GM12878 (cell line): ENCODE data around the gene ANK2. TPM values are rescaled to one million over a fixed set of nuclear protein-coding genes. Genes with fewer than 3 reads are reported as not detected.

Experiments
- ATAC-seq: fragments of 200-7000 bp; cut with Tn5 transposase; 3 replicates; pipeline ENCODE4 v1.9.1; 2020; ENCODE audit warnings: mild to moderate bottlenecking, moderate library complexity
- BruUV-seq: library from RNA; stranded (reverse); fragments of 400-500 nt; replicated peaks from 2 replicates; lab custom pipeline; 2021; lab: Mats Ljungman, UMichigan
- CTCF ChIA-PET: fragments of 300-600 bp; sonication (Branson Sonifier 250); formaldehyde crosslinking; extraction: SDS; loops from one replicate; lab custom pipeline; 2021; ENCODE audit warnings: inconsistent platforms; lab: Yijun Ruan, JAX
- POLR2A ChIA-PET: fragments of 350-600 bp; formaldehyde crosslinking; extraction: SDS; loops from one replicate; lab custom pipeline; 2021; ENCODE audit warnings: inconsistent platforms; lab: Charles Lee
- RAD21 ChIA-PET: fragments of 300-600 bp; sonication (Branson Sonifier 250); formaldehyde crosslinking; loops from one replicate; lab custom pipeline; 2023; ENCODE audit warnings: antibody characterized with exemption; ENCODE audit not compliant: unreplicated experiment; lab: Charles Lee
- SMC1A ChIA-PET: fragments of 300-600 bp; sonication (Branson Sonifier 250); formaldehyde crosslinking; loops from one replicate; lab custom pipeline; 2023; ENCODE audit not compliant: unreplicated experiment, uncharacterized antibody; lab: Charles Lee
- DNase-seq: peaks from one replicate; pipeline ENCODE4 v3.0.0-alpha.2; 2011; ENCODE audit warnings: low read depth, low spot score
- FAIRE-seq: peaks from 3 replicates; lab custom pipeline; 2011; peaks lifted over from hg19 to GRCh38; lab: Jason Lieb, UNC
- H2AFZ ChIP-seq: 2 replicates; pipeline ENCODE4 v1.6.0; 2011; ENCODE audit warnings: low read depth, low read length, control low read depth; ENCODE audit not compliant: control insufficient read depth
- H3K27ac ChIP-seq: 2 replicates; pipeline ENCODE4 v1.5.1; 2011; ENCODE audit warnings: control low read depth; ENCODE audit not compliant: control insufficient read depth, insufficient read depth
- H3K27me3 ChIP-seq, 2 experiments: replicated peaks in 1 of 2; 2 replicates each; pipeline versions ENCODE4 v1.6.0 to v1.6.1; 2011; ENCODE audit warnings: low read length in 1 of 2; ENCODE audit not compliant: control insufficient read depth in 2 of 2, insufficient read depth in 2 of 2
- H3K36me3 ChIP-seq, 2 experiments: 2 replicates each; pipeline ENCODE4 v1.5.1; 2011; ENCODE audit warnings: low read length in 1 of 2; ENCODE audit not compliant: control insufficient read depth in 2 of 2, insufficient read depth in 2 of 2
- H3K4me1 ChIP-seq: 2 replicates; pipeline ENCODE4 v1.6.1; 2011; ENCODE audit warnings: mild to moderate bottlenecking, low read length, moderate library complexity, mixed read lengths; ENCODE audit not compliant: control insufficient read depth, insufficient read depth
- H3K4me2 ChIP-seq: 2 replicates; pipeline ENCODE4 v1.6.0; 2011; ENCODE audit warnings: control low read depth; ENCODE audit not compliant: control insufficient read depth, insufficient read depth
- H3K4me3 ChIP-seq: fragments of 200-600 bp; sonication (generic); 2 replicates; pipeline ENCODE4 v1.5.1; 2016
- H3K79me2 ChIP-seq: 2 replicates; pipeline ENCODE4 v1.6.0; 2011; ENCODE audit warnings: low read length; ENCODE audit not compliant: control insufficient read depth, insufficient read depth
- H3K9ac ChIP-seq: 2 replicates; pipeline ENCODE4 v1.8.0; 2011; ENCODE audit warnings: low read length, control low read depth, mixed read lengths; ENCODE audit not compliant: control insufficient read depth, insufficient read depth
- H3K9me3 ChIP-seq: replicated peaks from 3 replicates; pipeline ENCODE4 v1.5.1; 2011; ENCODE audit warnings: mild to moderate bottlenecking, low read length; ENCODE audit not compliant: control insufficient read depth, insufficient read depth
- H4K20me1 ChIP-seq: 2 replicates; pipeline ENCODE4 v1.6.0; 2011; ENCODE audit not compliant: control insufficient read depth, insufficient read depth
- ASH2L ChIP-seq: fragments of 300-600, 200-600 bp; sonication (generic); IDR thresholded peaks from 2 replicates; pipeline ENCODE4 v1.6.1; 2017; ENCODE audit warnings: low read depth, mild to moderate bottlenecking, borderline replicate concordance
- CBFB ChIP-seq: IDR thresholded peaks from 2 replicates; pipeline ENCODE4 v1.6.1; 2016; ENCODE audit warnings: antibody characterized with exemption, low read depth
- CBX3 ChIP-seq: fragments of 200-600 bp; sonication (generic); IDR thresholded peaks from 2 replicates; pipeline ENCODE4 v1.6.1; 2016; ENCODE audit warnings: low read depth, borderline replicate concordance
- EP300 ChIP-seq, 2 experiments: fragments of 150-350 bp in 1 of 2; IDR thresholded peaks; 2 replicates each; pipeline ENCODE4 v1.6.1; 2011 to 2012; ENCODE audit warnings: low read depth in 2 of 2, low read length in 2 of 2, borderline replicate concordance in 1 of 2, improper control_type of control experiment in 1 of 2, inconsistent platforms in 1 of 2; ENCODE audit not compliant: control insufficient read depth in 1 of 2
- FOS ChIP-seq: IDR thresholded peaks from 3 replicates; pipeline ENCODE4 v1.6.1; 2011; ENCODE audit warnings: borderline replicate concordance; ENCODE audit not compliant: insufficient read length; ENCODE audit errors: extremely low read depth
- FOXM1 ChIP-seq: IDR thresholded peaks from 2 replicates; pipeline ENCODE4 v1.6.1; 2012; ENCODE audit warnings: low read depth, mild to moderate bottlenecking, inconsistent platforms, low read length, moderate library complexity
- HCFC1 ChIP-seq: fragments of 150-350 bp; IDR thresholded peaks from 2 replicates; pipeline ENCODE4 v1.6.1; 2014; ENCODE audit warnings: low read length
- MTA3 ChIP-seq: IDR thresholded peaks from 2 replicates; pipeline ENCODE4 v1.6.1; 2012; ENCODE audit warnings: low read length, inconsistent platforms, borderline replicate concordance
- NFYB ChIP-seq: IDR thresholded peaks from 2 replicates; pipeline ENCODE4 v1.6.1; 2011; ENCODE audit warnings: low read depth, mild to moderate bottlenecking, low read length, improper control_type of control experiment, moderate library complexity; ENCODE audit not compliant: insufficient read depth
- NR2C2 ChIP-seq: IDR thresholded peaks from 2 replicates; pipeline ENCODE4 v1.6.1; 2011; ENCODE audit warnings: borderline replicate concordance, low read depth; ENCODE audit not compliant: control insufficient read depth, insufficient read length
- POU2F2 ChIP-seq: IDR thresholded peaks from 3 replicates; pipeline ENCODE4 v1.6.1; 2011; ENCODE audit warnings: low read depth, mild to moderate bottlenecking, low read length, borderline replicate concordance
- RAD51 ChIP-seq: fragments of 450-650 bp; IDR thresholded peaks from 2 replicates; pipeline ENCODE4 v1.6.1; 2016; ENCODE audit warnings: moderate library complexity, mild to moderate bottlenecking, inconsistent platforms
- REST ChIP-seq: IDR thresholded peaks from 2 replicates; pipeline ENCODE4 v1.6.1; 2012; ENCODE audit warnings: mild to moderate bottlenecking, low read depth, low read length
- SUPT20H ChIP-seq: IDR thresholded peaks from 2 replicates; pipeline ENCODE4 v1.6.1; 2011; ENCODE audit warnings: low read depth, mild to moderate bottlenecking, low read length, moderate library complexity, borderline replicate concordance; ENCODE audit not compliant: control insufficient read depth
- WGBS: methylation state at CpG from one replicate; pipeline ENCODE4 v1.1.6; 2016; ENCODE audit warnings: low lambda C conversion rate; ENCODE audit not compliant: insufficient replicate concordance, insufficient coverage; ENCODE audit errors: missing lambda C conversion rate; 5-methylcytosine and 5-hydroxymethylcytosine counted together
- in situ Hi-C: fragments of 300-500 bp; cut with MboI; formaldehyde crosslinking; loops from 9 replicates; pipeline ENCODE4 v1.14.3; 2018; ENCODE audit warnings: mixed read lengths
- intact Hi-C: fragments of 100-400 bp; cut with micrococcal nuclease; formaldehyde crosslinking; loops from one replicate; pipeline ENCODE4 v1.14.2; 2022; ENCODE audit not compliant: unreplicated experiment
- polyA plus RNA-seq, 11 experiments: library from polyadenylated mRNA; depleted of rRNA in 4 of 11; unstranded in 6 of 11; stranded (reverse) in 5 of 11; fragments of >200 nt; fragmentation: Nextera tagmentation in 4 of 11; fragmentation: Illumina TruSeq in 1 of 11; extraction: Ambion mirVana in 4 of 11; extraction: Trizol in 1 of 11; gene quantifications; 1 replicate in 1 of 11; 2 replicates in 10 of 11; pipeline versions ENCODE4 v1.2.1 to v1.2.3, GENCODE V29; 2011 to 2016; ENCODE audit warnings: inconsistent platforms in 2 of 11, missing spikeins in 2 of 11, low read depth in 1 of 11
- total RNA-seq, 4 experiments: library from RNA; depleted of rRNA in 3 of 4; stranded (reverse); fragments of >200 nt in 3 of 4; fragmentation: Illumina TruSeq in 1 of 4; extraction: Trizol in 1 of 4; gene quantifications; 2 replicates each; pipeline versions ENCODE4 v1.2.1 to v1.2.3, GENCODE V29; 2013 to 2021
- TF ChIP-seq, protein P1 (sequence below): IDR thresholded peaks from 2 replicates; pipeline ENCODE4 v1.6.1; 2012; ENCODE audit warnings: low read depth, low read length, improper control_type of control experiment

Gene ANK2
- total and polyA plus RNA-seq, 10 of the 15 experiments (the other 5 are each of a cell fraction or from before 2014, with no cell fraction given) = 1.6 to 13.0 (median 4.1) TPM

- CTCF ChIA-PET = interaction anchor here (1.0 to 2.2 kb wide), 2 partner anchors 10 to 11 kb away, joined by 4 to 9 read pairs; no protein-coding TSS in a partner anchor
- ATAC-seq (no peak), FAIRE-seq (no peak)
- no peaks in the 10 kb centered on the region for H3K79me2 ChIP-seq
- no peaks in the 10 kb centered on the region for H3K36me3 ChIP-seq
- no peak overlapping the region for H3K4me2 ChIP-seq
- RAD21 ChIA-PET = no interaction called here
- H3K27ac ChIP-seq = no peak overlapping the region
- BruUV-seq = no TSS peak
- intact Hi-C loops = no loop called here
- 68% methylated on average over 9 of the region's 9 CpGs for WGBS
- TF ChIP-seq, protein P1, sequence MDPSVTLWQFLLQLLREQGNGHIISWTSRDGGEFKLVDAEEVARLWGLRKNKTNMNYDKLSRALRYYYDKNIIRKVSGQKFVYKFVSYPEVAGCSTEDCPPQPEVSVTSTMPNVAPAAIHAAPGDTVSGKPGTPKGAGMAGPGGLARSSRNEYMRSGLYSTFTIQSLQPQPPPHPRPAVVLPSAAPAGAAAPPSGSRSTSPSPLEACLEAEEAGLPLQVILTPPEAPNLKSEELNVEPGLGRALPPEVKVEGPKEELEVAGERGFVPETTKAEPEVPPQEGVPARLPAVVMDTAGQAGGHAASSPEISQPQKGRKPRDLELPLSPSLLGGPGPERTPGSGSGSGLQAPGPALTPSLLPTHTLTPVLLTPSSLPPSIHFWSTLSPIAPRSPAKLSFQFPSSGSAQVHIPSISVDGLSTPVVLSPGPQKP = no peak
- TF ChIP-seq EP300 (IDR thresholded peaks at IDR 0.05; ENCODE audit: borderline replicate concordance in 1 of 2, control insufficient read depth in 1 of 2, low read depth in 2 of 2, low read length in 2 of 2) (no peak), POU2F2 (no peak), NFYB (no peak), ASH2L (no peak), NR2C2 (no peak), RAD51 (no peak), FOXM1 (no peak), HCFC1 (no peak), SUPT20H (no peak), CBX3 (no peak), MTA3 (no peak), CBFB (no peak), REST (no peak), FOS (no peak)
- TF ChIP-seq, all 136 proteins: peak for 0
- in situ Hi-C loops = no loop called here
- Histone ChIP-seq H3K4me3 (no peak overlapping the region), H3K9ac (no peak overlapping the region), H3K9me3 (no peaks in the 10 kb centered on the region), H3K4me1 (no peaks in the 10 kb centered on the region), H3K27me3 (no peaks in the 10 kb centered on the region), H4K20me1 (no peaks in the 10 kb centered on the region), H2AFZ (no peak overlapping the region)
- SMC1A ChIA-PET = interaction anchor here (0.6 to 1.4 kb wide), 5 partner anchors 9 to 1532 kb away, joined by 3 to 4 read pairs (median 3); no protein-coding TSS in a partner anchor
- DNase-seq = no peak
- POLR2A ChIA-PET = no interaction called here
These were observed 243.6 kb downstream of the ANK2 start for GRCh38 chr4:113293043-113293560.
